GM12872 (cell line): ENCODE data around the gene HOXB6.

Source experiments
- CTCF ChIP-seq: IDR thresholded peaks from 3 replicates; pipeline ENCODE4 v1.5.1; 2011; ENCODE audit warnings: low read depth, mild to moderate bottlenecking, low read length, moderate library complexity; ENCODE audit not compliant: insufficient read depth

Gene HOXB6

GRCh38 chr17:48606892-48607614 is 2.3 kb upstream of the HOXB6 start:
- TF ChIP-seq CTCF, result no peak

- no peak for TF ChIP-seq CTCF
These were observed 1.5 kb upstream of the HOXB6 start for GRCh38 chr17:48605991-48606891.

GRCh38 chr17:48605409-48605919 is 678 bp upstream of the HOXB6 start:
- TF ChIP-seq CTCF, result no peak

- TF ChIP-seq CTCF, result no peak
These were observed 622 bp downstream of the HOXB6 start for GRCh38 chr17:48603959-48604769.

- no peak for TF ChIP-seq CTCF
These were observed 3.0 kb downstream of the HOXB6 start for GRCh38 chr17:48601539-48602425.

GRCh38 chr17:48601207-48601538 is 3.6 kb downstream of the HOXB6 start:
- TF ChIP-seq CTCF, result no peak
